Activated B cell treated with CpG ODN at 0.5 μM for 24 hours (primary cell): ENCODE measurements around the gene TRPT1. TPM values are rescaled to one million over a fixed set of nuclear protein-coding genes. Genes with fewer than 3 reads are reported as not detected.

ENCODE experiments used
- ATAC-seq: fragments of 200-7000 bp; cut with Tn5 transposase; one replicate; pipeline ENCODE4 v1.10.0; 2021; ENCODE audit warnings: low read depth, mild to moderate bottlenecking, moderate library complexity
- CTCF ChIA-PET: fragments of 350-600 bp; sonication (Branson Sonifier 250); formaldehyde crosslinking; loops from one replicate; lab custom pipeline; 2021; ENCODE audit warnings: antibody characterized with exemption; lab: Charles Lee
- POLR2A ChIA-PET: fragments of 350-600 bp; sonication (Branson Sonifier 250); formaldehyde crosslinking; loops from one replicate; lab custom pipeline; 2021; ENCODE audit warnings: antibody characterized with exemption; lab: Charles Lee
- DNase-seq: peaks from one replicate; pipeline ENCODE4 v3.0.0; 2022
- H3K27ac Mint-ChIP-seq: one replicate; pipeline ENCODE4 v1.8.0; 2020; ENCODE audit warnings: mixed read lengths
- H3K27me3 Mint-ChIP-seq: one replicate; pipeline ENCODE4 v1.8.0; 2021; ENCODE audit warnings: mixed read lengths
- H3K36me3 Mint-ChIP-seq: one replicate; pipeline ENCODE4 v1.8.0; 2021; ENCODE audit warnings: low read depth, mixed read lengths
- H3K4me1 Mint-ChIP-seq: one replicate; pipeline ENCODE4 v1.8.0; 2021; ENCODE audit warnings: mixed read lengths
- H3K4me3 Mint-ChIP-seq: one replicate; pipeline ENCODE4 v1.8.0; 2020; ENCODE audit warnings: mild to moderate bottlenecking, mixed read lengths
- H3K9me3 Mint-ChIP-seq: one replicate; pipeline ENCODE4 v1.8.0; 2020; ENCODE audit warnings: mixed read lengths
- CTCF ChIP-seq: fragments of 200-600 bp; IDR thresholded peaks from one replicate; pipeline ENCODE4 v1.8.0; 2022; ENCODE audit warnings: antibody characterized with exemption, mild to moderate bottlenecking
- intact Hi-C: fragments of 100-400 bp; cut with micrococcal nuclease; formaldehyde crosslinking; loops from one replicate; pipeline ENCODE4 v1.15.1; 2024
- total RNA-seq: library from RNA; stranded (reverse); gene quantifications from 2 replicates; pipeline ENCODE4 v1.2.3, GENCODE V29; 2022

TRPT1 gene
- total RNA-seq, 1 donor from 2014 or later = 50.6 TPM

DNA sequence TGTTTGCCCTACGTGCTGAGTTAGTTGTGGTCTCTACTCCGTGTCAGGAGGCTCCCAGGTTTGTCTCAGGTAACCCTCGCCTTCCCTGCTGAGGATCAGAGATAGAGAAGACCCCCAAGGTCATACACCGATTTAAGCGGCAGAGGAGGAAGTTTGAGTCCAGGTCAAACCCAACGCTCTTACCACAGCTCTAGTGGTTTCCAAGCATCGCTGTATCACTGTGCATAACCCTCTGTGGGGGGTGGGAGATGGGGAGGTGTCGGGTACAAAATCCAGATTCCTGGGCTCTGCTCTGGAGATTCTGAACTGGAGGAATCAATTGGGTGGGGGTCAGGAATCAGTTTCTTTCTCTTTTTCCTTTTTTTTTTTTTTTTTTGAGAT is 5.0 kb upstream of the TRPT1 start:
- H3K27me3 Mint-ChIP-seq = no peaks in the 10 kb centered on the region
- no peak for TF ChIP-seq CTCF
- H3K36me3 Mint-ChIP-seq = peaks cover 5% of the 10 kb centered on the region
- peak overlapping the region; percentile 91 for H3K4me3 Mint-ChIP-seq
- ATAC-seq = no peak
- CTCF ChIA-PET = interaction anchor here (1.2 kb wide), 1 partner anchor 73 kb away, joined by 3 read pairs; no protein-coding TSS in a partner anchor
- peaks cover 67% of the 10 kb centered on the region for H3K4me1 Mint-ChIP-seq
- POLR2A ChIA-PET = interaction anchor here (0.7 to 12.7 kb wide), 7 partner anchors 10 to 110 kb away, joined by 3 to 191 read pairs (median 4); partner anchors contain the start of genes FERMT3, FKBP2 and PLCB3
- no peaks in the 10 kb centered on the region for H3K9me3 Mint-ChIP-seq
- intact Hi-C loops = loop anchor here (1.0 to 5.0 kb wide), 8 partner anchors 9 to 294 kb away; partner anchors contain the start of genes GPR137, NAA40, PPP1R14B and PRDX5
- DNase-seq = no peak
- H3K27ac Mint-ChIP-seq = peak overlapping the region; percentile 91

DNA sequence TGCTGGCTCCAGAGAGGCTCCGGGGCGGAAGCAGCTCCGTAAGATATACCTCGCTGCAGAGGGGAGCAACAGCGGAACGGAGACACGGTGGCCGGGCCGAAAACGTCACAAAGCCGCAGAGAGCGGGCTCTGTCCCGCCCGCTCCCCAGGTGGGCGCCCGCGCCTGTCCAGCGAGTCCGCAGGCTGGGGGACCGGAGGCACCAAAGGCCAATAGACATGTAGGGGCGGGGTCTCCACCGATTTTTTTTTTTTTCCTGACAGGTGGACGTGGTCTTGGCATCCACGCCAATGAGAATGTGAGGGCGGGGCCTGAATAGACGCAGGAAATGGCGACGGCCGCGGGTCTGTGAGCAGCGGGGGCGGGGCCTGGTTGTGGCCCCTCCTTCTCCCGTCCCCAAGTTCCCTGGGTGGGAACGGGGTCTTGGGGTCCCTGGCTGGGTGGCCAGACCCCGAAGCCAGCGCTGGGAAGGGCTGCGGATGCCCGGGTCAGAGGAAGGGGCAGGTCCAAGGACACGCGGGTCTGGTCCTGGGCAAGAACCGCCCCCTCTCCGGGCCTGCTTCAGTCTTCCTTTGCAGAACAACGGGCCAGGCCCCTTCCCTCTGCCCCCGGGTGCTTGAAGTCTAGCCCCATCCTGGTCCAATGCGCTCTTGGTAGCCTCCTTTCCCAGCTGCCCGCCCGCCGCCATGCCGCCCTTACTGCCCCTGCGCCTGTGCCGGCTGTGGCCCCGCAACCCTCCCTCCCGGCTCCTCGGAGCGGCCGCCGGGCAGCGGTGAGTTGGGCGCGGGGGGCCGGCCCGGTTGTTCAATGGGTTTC is 4.4 kb upstream of the TRPT1 start, which contains the start of gene DNAJC4:
TSS of gene DNAJC4 (plus strand) at position 378 of the 814 bp plus-strand sequence. CDS start at position 685, 307 bp downstream.
- DNase-seq (peak; percentile 87), ATAC-seq (peak; percentile 59)
- Mint-ChIP-seq H3K36me3 (peaks cover 3% of the 10 kb centered on the region), H3K9me3 (no peaks in the 10 kb centered on the region), H3K27me3 (no peaks in the 10 kb centered on the region), H3K4me3 (peak within 1 kb of the TSS; percentile 91), H3K27ac (peak within 1 kb of the TSS; percentile 91), H3K4me1 (peaks cover 62% of the 10 kb centered on the region)
- ChIA-PET CTCF (interaction anchor here (0.6 kb wide), 1 partner anchor 11 kb away, joined by 3 read pairs; the partner anchor contains the start of gene FKBP2), POLR2A (interaction anchor here (0.7 to 12.7 kb wide), 11 partner anchors 11 to 74 kb away, joined by 3 to 191 read pairs (median 5); partner anchors contain the start of genes ESRRA, FERMT3, FKBP2 and PLCB3)
- intact Hi-C loops = loop anchor here (1.0 to 5.0 kb wide), 8 partner anchors 10 to 293 kb away; partner anchors contain the start of genes GPR137, NAA40, PPP1R14B and PRDX5
- TF ChIP-seq CTCF = no peak

DNA sequence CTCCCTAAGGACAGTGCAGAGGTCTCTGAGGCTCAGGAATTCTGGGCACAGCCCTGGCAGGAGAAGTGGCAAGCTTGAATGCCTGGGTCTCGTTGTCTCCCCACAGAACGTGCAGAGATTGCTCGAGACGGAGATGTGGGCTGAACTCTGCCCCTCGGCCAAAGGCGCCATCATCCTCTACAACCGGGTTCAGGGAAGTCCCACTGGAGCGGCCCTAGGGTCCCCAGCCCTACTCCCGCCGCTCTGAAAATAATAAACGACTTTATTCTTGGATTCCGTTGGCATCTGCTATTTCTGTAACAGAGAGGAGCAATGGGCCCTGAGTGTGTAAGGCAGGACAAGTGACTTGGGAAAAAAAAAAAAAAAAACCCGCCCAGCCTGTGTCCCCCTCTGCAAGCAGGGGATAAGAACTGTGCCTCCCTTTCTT is 3.8 kb upstream of the TRPT1 start:
- Mint-ChIP-seq H3K27me3 (no peaks in the 10 kb centered on the region), H3K9me3 (no peaks in the 10 kb centered on the region), H3K4me1 (peaks cover 64% of the 10 kb centered on the region), H3K36me3 (no peaks in the 10 kb centered on the region), H3K27ac (peak overlapping the region; percentile 91), H3K4me3 (peak overlapping the region; percentile 91)
- no peak for ATAC-seq
- intact Hi-C loops = loop anchor here (1.0 to 5.0 kb wide), 8 partner anchors 11 to 292 kb away; partner anchors contain the start of genes GPR137, NAA40, PPP1R14B and PRDX5
- ChIA-PET POLR2A (interaction anchor here (0.7 to 12.7 kb wide), 9 partner anchors 11 to 75 kb away, joined by 3 to 191 read pairs (median 5); partner anchors contain the start of genes ESRRA, FERMT3, FKBP2 and PPP1R14B), CTCF (interaction anchor here (0.6 kb wide), 1 partner anchor 11 kb away, joined by 3 read pairs; the partner anchor contains the start of gene FKBP2)
- no peak for DNase-seq
- TF ChIP-seq CTCF = no peak

GRCh38 chr11:64229090-64229743 is 3.2 kb upstream of the TRPT1 start:
- ChIA-PET POLR2A (interaction anchor here (0.9 to 12.7 kb wide), 9 partner anchors 12 to 76 kb away, joined by 3 to 191 read pairs (median 4); partner anchors contain the start of genes ESRRA, FERMT3, FKBP2 and PPP1R14B), CTCF (interaction anchor here (0.6 kb wide), 1 partner anchor 12 kb away, joined by 3 read pairs; the partner anchor contains the start of gene FKBP2)
- H3K4me3 Mint-ChIP-seq = peak overlapping the region; percentile 91
- no peaks in the 10 kb centered on the region for H3K9me3 Mint-ChIP-seq
- no peaks in the 10 kb centered on the region for H3K36me3 Mint-ChIP-seq
- H3K27ac Mint-ChIP-seq = peak overlapping the region; percentile 91
- no peaks in the 10 kb centered on the region for H3K27me3 Mint-ChIP-seq
- TF ChIP-seq CTCF = no peak
- DNase-seq = no peak
- ATAC-seq = no peak
- H3K4me1 Mint-ChIP-seq = peaks cover 66% of the 10 kb centered on the region
- intact Hi-C loops = no loop called here
